Measurements from ENCODE around the gene TEX55. TPM values are rescaled to one million over a fixed set of nuclear protein-coding genes. Genes with fewer than 3 reads are reported as not detected.

Gene TEX55
- total and polyA plus RNA-seq, 9 of the 15 experiments (the other 6 are each of a cell fraction or from before 2014, with no cell fraction given): not detected

- TF ChIP-seq SIN3A (IDR thresholded peaks at IDR 0.05; ENCODE audit: borderline replicate concordance in 2 of 2, control insufficient read depth in 1 of 2, low read depth in 2 of 2, low read length in 2 of 2): no peak
- TF ChIP-seq ZNF436 (CRISPR knock-in tag; IDR thresholded peaks at IDR 0.05): no peak
- TF ChIP-seq MTA2 (IDR thresholded peaks at IDR 0.05; ENCODE audit: low read depth): no peak
- no peak for TF ChIP-seq HLTF (IDR thresholded peaks at IDR 0.05)
Measured at GRCh38 chr3:119149484-119149883, 3.5 kb downstream of the TEX55 start (continued).

- ChIA-PET POLR2A (interaction anchor here (0.6 kb wide), 1 partner anchor 26 kb away, joined by 3 read pairs; no protein-coding TSS in a partner anchor), CTCF (ENCODE audit: low intra/inter-chr PET ratio) (no interaction called here)
- Histone ChIP-seq H3K4me3 (no peak overlapping the region), H3K36me3 (ENCODE audit: control insufficient read depth, insufficient read depth, low read length) (no peaks in the 10 kb centered on the region), H3K4me2 (ENCODE audit: insufficient read depth, low read length) (no peak overlapping the region), H3K9me1 (ENCODE audit: control insufficient read depth, insufficient read depth, low read length) (no peaks in the 10 kb centered on the region), H3K27ac (ENCODE audit: extremely low read depth, low read depth, low read length) (no peak overlapping the region), H3K9me3 (replicated peaks; ENCODE audit: control insufficient read depth, insufficient read depth, low read depth, low read length) (no peaks in the 10 kb centered on the region), H3K79me2 (ENCODE audit: control insufficient read depth, insufficient read depth, low read length) (no peaks in the 10 kb centered on the region), H4K20me1 (replicated peaks; ENCODE audit: control insufficient read depth, insufficient read depth, low read length) (no peaks in the 10 kb centered on the region), H3K4me1 (replicated peaks in 1 of 2; ENCODE audit: control insufficient read depth in 2 of 2, insufficient read depth in 2 of 2, low read length in 2 of 2) (no peaks in the 10 kb centered on the region; a peak in 1 of 5 replicates), H2AFZ (ENCODE audit: low read depth, low read length) (no peak overlapping the region), H3K9ac (ENCODE audit: insufficient read depth in 1 of 2, low read depth in 2 of 2, low read length in 2 of 2) (no peak overlapping the region), H3K27me3 (ENCODE audit: control insufficient read depth in 2 of 2, insufficient read depth in 2 of 2, low read length in 2 of 2) (no peaks in the 10 kb centered on the region)
- no peak for ATAC-seq
- TF ChIP-seq DMBX1 (CRISPR knock-in tag; IDR thresholded peaks at IDR 0.05; ENCODE audit: borderline replicate concordance) (no peak), SPI1 (IDR thresholded peaks at IDR 0.05; ENCODE audit: borderline replicate concordance, low read depth, low read length) (0 out of 2 replicates have a peak, but pooled peaks have one; percentile 64)
- no peak for DNase-seq (ENCODE audit: extremely low read depth in 1 of 4, low spot score in 3 of 4)
- BruUV-seq (replicated peaks): no TSS peak
- intact Hi-C loops (cut with micrococcal nuclease): no loop called here
- in situ Hi-C loops (cut with MboI): no loop called here
- FAIRE-seq: no peak
Measured at GRCh38 chr3:119156868-119157267, 10.9 kb downstream of the TEX55 start.
